ENCODE results near the gene TSACC.
A peak's percentile ranks its signal among the peaks of the same experiment; 100 is the strongest.
"Not testable (repeated sequence)": the region's sequence is repeated elsewhere in the genome, so short reads cannot be mapped to it uniquely, and the experiment has no call there.

TSACC gene

GRCh38 chr1:156360534-156360933 is 22.2 kb downstream of the TSACC start:
- Mint-ChIP-seq H3K4me1 (peaks cover 9% of the 10 kb centered on the region), H3K36me3 (no peaks in the 10 kb centered on the region), H3K27ac (no peak overlapping the region), H3K9me3 (no peaks in the 10 kb centered on the region), H3K4me3 (no peak overlapping the region)
- DNase-seq (ENCODE audit: low spot score in 2 of 2) (no peak), ATAC-seq (no peak)

- no peak for ATAC-seq
- no peak overlapping the region for H3K27ac Mint-ChIP-seq
- no peaks in the 10 kb centered on the region for H3K9me3 Mint-ChIP-seq
- H3K4me1 Mint-ChIP-seq = peaks cover 7% of the 10 kb centered on the region
- H3K36me3 Mint-ChIP-seq = no peaks in the 10 kb centered on the region
- no peak overlapping the region for H3K4me3 Mint-ChIP-seq
- DNase-seq (ENCODE audit: low spot score in 2 of 2) = no peak
These were observed 27.4 kb downstream of the TSACC start for GRCh38 chr1:156365754-156366153.

- H3K4me3 Mint-ChIP-seq = no peak overlapping the region
- peaks cover 7% of the 10 kb centered on the region for H3K4me1 Mint-ChIP-seq
- no peaks in the 10 kb centered on the region for H3K9me3 Mint-ChIP-seq
- H3K27ac Mint-ChIP-seq = no peak overlapping the region
- ATAC-seq (no peak), DNase-seq (ENCODE audit: low spot score in 2 of 2) (no peak)
- H3K36me3 Mint-ChIP-seq = no peaks in the 10 kb centered on the region
These were observed 28.2 kb downstream of the TSACC start for GRCh38 chr1:156366378-156367166.

GRCh38 chr1:156367383-156368156 is 29.2 kb downstream of the TSACC start:
- Mint-ChIP-seq H3K27ac (no peak overlapping the region), H3K4me3 (no peak overlapping the region), H3K9me3 (no peaks in the 10 kb centered on the region), H3K4me1 (peaks cover 7% of the 10 kb centered on the region), H3K36me3 (no peaks in the 10 kb centered on the region)
- DNase-seq (ENCODE audit: low spot score in 2 of 2) = no peak
- no peak for ATAC-seq

GRCh38 chr1:156368157-156368658 is 29.9 kb downstream of the TSACC start:
- no peaks in the 10 kb centered on the region for H3K9me3 Mint-ChIP-seq
- no peak overlapping the region for H3K4me3 Mint-ChIP-seq
- no peak overlapping the region for H3K27ac Mint-ChIP-seq
- H3K4me1 Mint-ChIP-seq = peaks cover 7% of the 10 kb centered on the region
- H3K36me3 Mint-ChIP-seq = no peaks in the 10 kb centered on the region
- ATAC-seq = no peak
- DNase-seq (ENCODE audit: low spot score in 2 of 2) = no peak

GRCh38 chr1:156368889-156369684 is 30.8 kb downstream of the TSACC start, which contains the start of gene RHBG:
RHBG (plus strand) TSS chr1:156369211; CDS start chr1:156369250, 39 bp downstream.
- Mint-ChIP-seq H3K27ac (no peak within 1 kb of the TSS), H3K4me1 (peaks cover 7% of the 10 kb centered on the region), H3K36me3 (no peaks in the 10 kb centered on the region), H3K9me3 (no peaks in the 10 kb centered on the region), H3K4me3 (peak within 1 kb of the TSS; percentile 44)
- ATAC-seq (no peak), DNase-seq (ENCODE audit: low spot score in 2 of 2) (no peak)

- peak overlapping the region; percentile 44 for H3K4me3 Mint-ChIP-seq
- H3K4me1 Mint-ChIP-seq; ATAC-seq; H3K27ac Mint-ChIP-seq; H3K36me3 Mint-ChIP-seq; DNase-seq (ENCODE audit: low spot score in 2 of 2); H3K9me3 Mint-ChIP-seq: not testable (repeated sequence)
These were observed 31.5 kb downstream of the TSACC start for GRCh38 chr1:156369685-156370286.

- Mint-ChIP-seq H3K9me3 (no peaks in the 10 kb centered on the region), H3K4me3 (no peak overlapping the region), H3K4me1 (peaks cover 7% of the 10 kb centered on the region), H3K27ac (no peak overlapping the region), H3K36me3 (no peaks in the 10 kb centered on the region)
- peak; percentile 78 for ATAC-seq
- DNase-seq (ENCODE audit: low spot score in 2 of 2) = no peak
These were observed 33.4 kb downstream of the TSACC start for GRCh38 chr1:156371553-156372264.

GRCh38 chr1:156372265-156372586 is 33.9 kb downstream of the TSACC start:
- Mint-ChIP-seq H3K27ac (no peak overlapping the region), H3K36me3 (no peaks in the 10 kb centered on the region), H3K4me3 (no peak overlapping the region), H3K4me1 (peaks cover 7% of the 10 kb centered on the region), H3K9me3 (no peaks in the 10 kb centered on the region)
- ATAC-seq = no peak
- DNase-seq (ENCODE audit: low spot score in 2 of 2) = no peak

- no peaks in the 10 kb centered on the region for H3K36me3 Mint-ChIP-seq
- no peak overlapping the region for H3K4me3 Mint-ChIP-seq
- no peak for ATAC-seq
- no peak for DNase-seq (ENCODE audit: low spot score in 2 of 2)
- H3K9me3 Mint-ChIP-seq = no peaks in the 10 kb centered on the region
- no peak overlapping the region for H3K27ac Mint-ChIP-seq
- peaks cover 7% of the 10 kb centered on the region for H3K4me1 Mint-ChIP-seq
These were observed 34.5 kb downstream of the TSACC start for GRCh38 chr1:156372876-156373275.

- no peaks in the 10 kb centered on the region for H3K36me3 Mint-ChIP-seq
- H3K4me3 Mint-ChIP-seq = no peak overlapping the region
- H3K9me3 Mint-ChIP-seq = no peaks in the 10 kb centered on the region
- H3K4me1 Mint-ChIP-seq = peaks cover 7% of the 10 kb centered on the region
- H3K27ac Mint-ChIP-seq = no peak overlapping the region
- no peak for ATAC-seq
- DNase-seq (ENCODE audit: low spot score in 2 of 2) = no peak
These were observed 35.2 kb downstream of the TSACC start for GRCh38 chr1:156373546-156373945.

- H3K4me1 Mint-ChIP-seq = no peaks in the 10 kb centered on the region
- no peak overlapping the region for H3K4me3 Mint-ChIP-seq
- ATAC-seq (no peak), DNase-seq (ENCODE audit: low spot score in 2 of 2) (no peak)
- no peak overlapping the region for H3K27ac Mint-ChIP-seq
- H3K9me3 Mint-ChIP-seq = no peaks in the 10 kb centered on the region
- no peaks in the 10 kb centered on the region for H3K36me3 Mint-ChIP-seq
These were observed 37.8 kb downstream of the TSACC start for GRCh38 chr1:156376146-156376545.

- no peak overlapping the region for H3K4me3 Mint-ChIP-seq
- no peak for DNase-seq (ENCODE audit: low spot score in 2 of 2)
- no peak overlapping the region for H3K27ac Mint-ChIP-seq
- ATAC-seq = peak; percentile 21
- no peaks in the 10 kb centered on the region for H3K9me3 Mint-ChIP-seq
- H3K36me3 Mint-ChIP-seq = no peaks in the 10 kb centered on the region
- H3K4me1 Mint-ChIP-seq = no peaks in the 10 kb centered on the region
These were observed 38.9 kb downstream of the TSACC start for GRCh38 chr1:156376958-156377919.

- Mint-ChIP-seq H3K4me3 (no peak overlapping the region), H3K27ac (no peak overlapping the region)
These were observed 40.2 kb downstream of the TSACC start for GRCh38 chr1:156378557-156378956.

More at GRCh38 chr1:156378557-156378956, 40.2 kb downstream of the TSACC start:
- Mint-ChIP-seq H3K36me3 (no peaks in the 10 kb centered on the region), H3K9me3 (no peaks in the 10 kb centered on the region), H3K4me1 (no peaks in the 10 kb centered on the region)
- ATAC-seq (no peak), DNase-seq (ENCODE audit: low spot score in 2 of 2) (no peak)

All from stimulated activated effector memory CD8-positive, alpha-beta T cell treated with anti-CD3 and anti-CD28 coated beads, Interleukin-12 subunit alpha, Interleukin-12 subunit beta, amount 100 ng/mL, for 72 hours (primary cell).